PC-9 (cell line): ENCODE results near the gene MYOG.

Experiments
- CTCF ChIP-seq: fragments of 200-600 bp; sonication (generic); conservative IDR thresholded peaks from 2 replicates; pipeline ENCODE4 v1.6.1; 2017; ENCODE audit warnings: mixed run types, antibody characterized with exemption, mild to moderate bottlenecking, moderate library complexity
- EZH2 ChIP-seq: fragments of 200-600 bp; sonication (generic); IDR thresholded peaks from 2 replicates; pipeline ENCODE4 v1.8.0; 2017; ENCODE audit warnings: antibody characterized with exemption, low read depth

DNA sequence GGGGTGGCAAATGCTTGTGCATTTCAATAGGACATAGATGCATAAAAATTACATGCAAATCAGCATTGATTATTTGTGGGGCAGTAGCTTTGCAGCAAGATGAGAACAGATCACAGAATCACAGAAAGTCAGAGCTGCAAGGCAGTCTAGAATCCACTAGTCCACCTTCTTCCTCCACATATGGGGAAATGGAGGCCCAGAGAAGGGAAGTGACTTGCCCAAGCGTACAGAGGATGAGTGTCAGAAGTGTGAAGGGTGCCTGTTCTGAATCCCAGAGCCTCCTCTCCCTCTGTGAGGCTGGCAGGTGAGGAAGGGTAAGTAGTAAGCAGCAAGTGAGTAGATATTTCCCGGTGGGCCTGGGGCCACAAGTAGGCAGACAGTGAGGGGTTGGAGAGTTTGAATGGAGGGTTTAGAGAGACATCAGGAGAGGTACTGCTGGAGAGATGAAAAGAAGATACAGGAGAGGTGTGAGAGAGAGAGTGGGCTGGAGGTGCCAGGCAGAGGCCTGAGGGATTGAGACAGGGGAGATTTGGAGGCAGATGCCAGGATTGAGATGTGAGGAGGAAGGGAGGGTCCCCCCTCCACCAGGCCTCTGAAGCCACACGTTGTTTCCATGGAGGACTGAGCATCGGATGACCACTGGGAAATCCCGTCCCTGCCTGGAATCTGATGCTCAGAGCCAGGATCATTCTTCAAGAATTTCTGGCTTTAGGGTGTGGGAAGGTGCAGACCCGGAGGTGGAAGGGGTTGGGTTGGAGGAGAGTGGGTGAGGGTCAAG lies 4.8 kb upstream of the MYOG start:
- no peak for TF ChIP-seq CTCF
- TF ChIP-seq EZH2: no peak
